NCI-H146 (cell line): Measurements from ENCODE around the gene CDH22.

Source experiments
- DNase-seq: peaks from one replicate; lab custom pipeline; 2025; lab: John Stamatoyannopoulos, UW

CDH22 gene

DNA sequence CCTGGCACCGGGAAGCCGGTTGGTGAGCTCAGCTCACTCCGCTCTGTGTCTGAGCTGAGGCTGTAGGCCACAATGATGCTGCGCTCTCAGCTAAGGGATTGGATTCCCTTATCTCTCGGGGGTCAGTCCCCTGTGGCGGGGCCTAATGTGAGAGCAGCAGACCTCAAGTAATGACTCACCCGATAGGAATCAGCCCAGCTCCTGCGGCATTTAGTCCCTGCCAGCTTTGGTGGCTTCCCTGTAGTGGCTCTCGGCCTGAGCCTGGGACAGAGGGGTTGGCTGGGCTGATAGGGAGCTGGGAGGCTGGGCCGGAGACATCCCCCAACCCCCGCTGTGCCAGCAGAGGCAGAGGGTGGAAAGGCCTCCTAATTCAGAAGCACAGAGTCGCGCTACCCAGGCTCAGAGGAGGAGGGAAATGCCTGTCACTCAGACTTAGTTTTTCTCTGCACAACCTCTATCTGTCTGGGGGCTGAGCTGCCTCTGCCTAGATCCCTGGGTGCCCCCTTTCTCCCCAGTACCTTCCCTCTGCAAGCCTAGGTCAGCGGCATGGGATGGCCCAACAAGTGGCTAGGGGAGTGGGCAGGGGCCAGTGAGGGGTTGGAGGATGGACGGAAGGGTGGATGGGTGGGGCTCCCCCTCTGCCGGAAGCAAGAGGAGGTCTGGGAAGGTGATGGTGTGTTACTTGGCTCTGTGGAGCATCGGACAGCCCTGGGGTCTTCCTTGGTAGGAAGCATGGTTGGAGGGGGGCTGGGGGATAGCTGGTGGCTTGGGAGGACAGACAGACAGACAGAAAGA is 92.2 kb downstream of the CDH22 start:
- DNase-seq = no peak

DNA sequence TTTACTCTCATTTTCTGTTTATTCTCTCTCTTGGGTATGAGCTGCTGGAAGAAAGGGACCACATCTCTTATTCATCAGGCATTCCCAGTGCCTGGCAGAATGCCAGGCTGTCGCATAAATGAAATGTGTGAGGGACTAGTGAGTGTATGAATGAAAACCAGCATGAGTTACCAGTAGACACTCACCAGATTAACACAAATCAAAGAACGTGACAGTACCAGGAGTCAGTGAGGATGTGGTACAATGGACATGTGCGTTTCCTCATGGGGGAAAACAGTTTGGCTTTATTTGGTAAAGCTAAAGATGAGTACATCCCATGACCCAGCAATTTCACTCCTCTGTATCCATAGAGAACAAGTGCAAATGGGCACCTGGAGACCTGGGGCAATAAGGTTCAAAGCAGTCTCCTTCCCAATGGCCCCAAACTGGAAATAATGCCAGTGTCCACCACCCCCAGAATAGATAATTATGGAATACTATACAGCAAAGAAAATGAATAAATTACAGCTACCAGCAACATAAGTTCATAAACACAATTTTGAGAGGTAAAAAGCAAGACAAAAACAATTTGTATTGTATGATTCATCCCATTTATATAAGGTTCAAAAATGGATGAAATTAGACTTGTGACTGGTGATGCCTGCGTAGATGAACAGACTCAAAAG is 93.3 kb downstream of the CDH22 start:
- DNase-seq = peak; percentile 66

DNA sequence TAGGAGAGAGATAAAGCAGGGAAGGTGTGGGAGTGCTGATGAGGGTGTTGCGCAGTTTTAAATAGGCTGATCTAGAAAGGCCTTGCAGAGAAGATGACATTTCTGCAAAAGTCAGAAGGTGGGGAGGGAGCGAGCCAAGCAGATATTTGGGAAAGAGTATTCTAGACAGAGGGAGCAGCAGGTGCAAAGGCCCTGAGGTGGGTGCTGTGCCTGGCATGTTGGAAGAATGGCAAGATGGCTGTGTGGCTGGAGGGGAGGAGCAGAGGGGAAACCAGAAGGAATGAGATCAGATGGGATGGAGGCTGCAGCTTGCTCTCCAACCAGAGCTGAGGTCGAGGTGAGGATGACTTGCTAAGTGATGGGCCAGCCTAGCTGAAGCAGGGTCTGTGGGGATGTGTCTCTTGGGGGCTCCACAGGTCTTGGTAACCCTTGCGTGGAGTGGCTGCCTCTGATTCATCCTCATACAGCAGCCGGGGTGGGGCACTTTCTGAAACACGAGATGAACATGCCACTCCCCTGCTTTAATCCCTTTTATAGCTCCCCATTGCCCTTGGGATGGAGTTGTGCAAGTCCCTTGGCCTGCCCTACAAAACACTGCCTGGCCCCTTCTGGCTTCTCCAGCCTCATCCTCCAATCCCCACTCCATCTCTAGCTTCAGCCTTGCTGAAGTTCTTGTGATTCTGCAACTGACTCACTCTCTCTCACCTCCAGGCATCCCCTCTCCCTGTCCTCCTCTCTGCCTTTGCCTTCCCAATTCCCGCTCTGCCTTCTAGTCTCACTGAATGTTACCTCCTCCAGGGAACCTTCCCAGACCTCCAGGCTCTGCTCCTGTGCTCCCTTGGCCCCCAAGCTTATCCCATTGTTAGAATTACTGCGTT is 94.1 kb downstream of the CDH22 start:
- no peak for DNase-seq

DNA sequence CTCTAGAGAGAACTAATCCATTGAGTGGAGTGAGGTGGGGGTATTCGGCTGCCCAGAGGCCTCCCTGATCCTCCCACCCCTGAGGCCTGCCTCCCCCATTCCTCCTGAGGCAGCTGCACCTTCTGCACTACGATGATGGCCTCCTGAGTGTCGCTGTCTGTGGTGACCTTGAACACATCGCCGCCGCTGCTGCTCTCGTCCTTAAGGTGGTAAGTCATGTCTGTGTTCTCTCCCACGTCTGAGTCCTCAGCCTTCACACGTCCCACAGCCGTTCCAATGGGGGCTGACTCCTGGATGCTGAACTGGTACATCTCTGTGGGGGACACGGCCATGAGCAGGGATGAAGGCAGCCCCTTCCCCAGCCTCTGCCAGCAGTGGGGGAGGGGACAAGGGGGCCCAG is 95.4 kb downstream of the CDH22 start:
- no peak for DNase-seq

DNA sequence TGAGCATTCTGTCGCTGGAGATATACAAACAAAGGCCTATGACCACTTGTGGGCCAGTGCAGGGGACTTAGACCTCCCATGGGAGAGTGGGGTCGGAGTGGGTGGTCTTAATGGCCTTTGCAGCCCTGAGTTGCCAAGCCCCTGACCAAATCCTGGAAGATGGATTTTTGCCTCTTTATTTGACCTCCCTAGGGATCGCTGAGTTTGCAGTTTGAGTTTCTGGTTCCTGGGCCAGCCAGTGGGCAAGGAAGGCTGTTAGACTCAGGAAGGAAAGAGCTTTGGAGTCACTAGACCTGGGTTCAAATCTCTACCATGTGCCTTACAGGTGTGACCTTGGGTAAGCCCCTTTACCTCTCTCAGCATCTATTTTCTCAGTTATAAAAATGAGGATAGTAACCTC is 96.0 kb downstream of the CDH22 start:
- DNase-seq = no peak

DNA sequence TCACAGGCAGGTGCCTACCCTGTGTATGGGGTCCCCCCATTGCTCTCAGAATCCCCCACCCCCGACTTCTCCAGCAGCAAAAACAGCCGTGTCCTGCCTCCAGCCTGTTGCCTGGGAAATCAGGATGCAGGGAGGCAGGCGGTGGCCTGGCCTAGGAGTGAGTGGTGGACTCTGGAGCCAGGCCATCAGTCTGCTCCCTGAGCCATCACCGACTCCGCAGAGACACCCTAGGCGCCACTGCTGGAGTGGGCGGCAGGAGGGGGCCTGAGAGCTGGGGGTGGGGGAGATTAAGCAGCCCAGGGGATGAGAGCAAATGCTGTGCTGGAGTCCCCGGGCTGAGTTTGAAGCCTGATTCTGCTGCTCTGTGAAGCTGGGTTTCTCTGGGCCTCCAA is 97.0 kb downstream of the CDH22 start:
- no peak for DNase-seq

DNA sequence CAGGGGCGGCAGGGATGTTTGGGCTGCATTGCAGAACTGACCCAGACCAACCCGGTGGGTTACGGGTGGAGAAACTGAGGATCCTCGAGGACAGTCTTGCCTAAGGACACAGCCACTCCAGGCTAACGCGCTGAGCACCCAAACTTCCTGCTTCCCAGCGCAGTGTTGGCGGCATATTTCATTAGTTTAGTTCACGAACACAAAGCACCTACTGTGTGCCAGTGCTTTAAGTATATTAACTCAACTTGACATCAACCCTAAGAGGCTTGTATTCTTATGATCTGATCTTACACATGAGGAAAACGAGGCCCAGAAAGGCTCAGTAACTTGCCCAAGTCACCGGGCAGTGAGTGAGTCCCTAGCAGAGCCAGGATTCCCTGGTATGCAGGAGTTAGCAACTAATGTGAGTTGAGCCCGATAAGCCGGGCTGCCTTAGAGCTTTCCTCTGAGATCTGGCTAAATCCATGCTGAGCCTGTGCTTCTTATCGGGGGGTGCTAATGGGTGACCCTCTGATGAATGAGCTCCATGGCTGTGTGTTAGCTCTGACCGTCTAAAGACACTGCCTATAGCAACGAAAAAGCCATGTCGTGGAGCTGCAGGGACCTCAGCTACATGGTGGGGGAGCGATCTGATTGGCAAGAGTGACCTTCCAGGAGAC is 97.5 kb downstream of the CDH22 start:
- no peak for DNase-seq

DNA sequence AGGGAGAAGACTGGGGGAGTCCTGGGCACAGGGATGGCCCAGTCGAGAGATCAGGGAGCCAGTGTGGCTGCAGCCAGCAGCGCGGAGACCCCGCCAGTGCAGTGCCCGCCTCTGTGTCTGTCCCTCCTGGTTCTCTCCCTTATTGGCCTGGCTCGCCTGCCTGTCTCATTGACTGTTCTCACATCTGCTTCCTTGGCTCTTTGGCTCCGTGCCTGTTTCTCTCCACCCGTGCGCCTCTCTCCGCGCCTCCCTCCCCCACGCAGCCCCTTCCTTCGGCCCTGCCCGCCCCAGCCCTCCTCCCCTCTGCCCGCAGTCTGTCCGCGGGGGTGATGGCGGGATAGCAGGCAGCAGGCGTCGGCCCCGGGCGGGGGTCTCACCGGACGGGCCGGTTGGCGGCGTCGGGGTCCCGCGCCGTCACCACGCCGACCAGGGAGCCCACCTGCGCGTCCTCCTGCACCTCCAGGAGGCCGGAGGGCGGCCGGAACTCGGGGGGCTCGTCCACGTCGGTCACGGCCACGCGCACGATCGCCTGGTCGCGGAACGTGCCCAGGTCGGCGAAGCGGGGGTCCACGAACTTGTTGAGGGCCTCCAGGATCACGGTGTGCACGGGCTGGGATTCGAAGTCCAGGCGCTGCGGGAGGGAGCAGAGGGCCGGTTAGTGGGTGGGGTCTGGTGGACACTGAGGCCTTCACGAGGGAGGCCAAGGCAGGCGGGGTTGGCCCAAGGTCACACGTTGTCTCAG is 98.2 kb downstream of the CDH22 start:
- DNase-seq = no peak

DNA sequence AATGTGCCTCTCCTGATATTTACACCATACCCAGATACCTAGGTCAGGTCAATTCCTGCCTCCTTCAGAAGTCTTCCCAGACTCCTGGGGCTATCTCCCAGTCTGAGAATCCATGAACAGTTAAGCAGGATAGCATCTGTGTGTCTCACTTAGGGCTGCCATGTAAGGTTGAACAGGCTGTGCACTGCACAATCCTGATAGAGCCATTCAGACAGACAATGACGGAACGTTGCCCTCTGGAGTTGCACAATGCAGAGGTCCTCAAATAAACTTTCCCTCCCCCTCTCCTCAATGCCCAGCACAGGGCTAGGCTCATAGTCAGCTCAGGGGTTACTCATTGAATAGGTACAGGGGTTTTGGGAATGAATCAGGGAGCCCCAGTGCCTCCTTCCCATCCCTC is 100.5 kb downstream of the CDH22 start:
- no peak for DNase-seq

DNA sequence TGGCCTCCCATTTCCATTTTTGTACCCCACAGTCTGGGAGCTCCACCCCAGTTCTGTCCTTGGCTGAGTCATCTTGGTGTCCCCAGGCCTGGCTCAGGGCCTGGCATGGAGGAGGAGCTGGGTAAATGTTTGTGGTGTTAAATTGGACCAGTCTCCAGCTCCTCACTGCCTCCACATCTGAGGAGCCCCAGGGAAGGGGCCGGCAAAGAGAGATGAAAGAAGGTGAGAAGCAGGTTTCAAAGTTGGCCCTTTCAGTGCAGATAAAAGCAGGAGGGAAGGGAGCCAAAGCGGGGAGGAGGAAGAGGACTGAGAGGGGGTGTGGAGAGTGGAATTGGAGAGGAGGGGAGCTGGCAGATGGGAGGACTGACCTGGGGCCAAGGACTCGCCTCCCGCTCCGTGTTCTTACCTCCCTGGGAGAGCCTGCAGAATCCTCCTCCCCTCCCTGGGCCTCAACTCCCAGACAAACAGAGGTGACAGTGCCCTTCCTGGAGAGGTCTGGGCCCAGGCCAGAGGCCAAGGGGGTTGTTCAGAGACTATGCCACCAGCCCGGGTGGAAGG is 101.2 kb downstream of the CDH22 start:
- no peak for DNase-seq

DNA sequence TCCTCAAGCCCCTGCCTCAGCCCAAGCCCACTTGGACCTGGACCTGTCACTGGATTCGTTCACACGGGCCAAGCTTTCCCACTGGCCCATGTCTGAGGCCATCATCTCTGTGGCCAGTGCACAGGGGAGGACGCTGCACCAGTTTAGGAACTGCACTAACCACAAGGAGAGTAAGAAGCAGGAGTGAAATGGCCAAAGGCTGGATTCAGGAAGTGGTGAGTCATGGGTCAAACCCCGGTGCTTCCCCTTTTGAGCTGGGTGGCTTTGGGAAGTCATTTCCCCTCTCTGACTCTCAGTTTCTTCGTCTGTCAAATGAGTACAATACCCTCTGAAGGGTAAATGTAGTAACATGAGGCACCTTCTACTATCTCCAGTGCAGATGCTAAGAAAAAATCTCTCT is 102.3 kb downstream of the CDH22 start:
- DNase-seq = no peak

DNA sequence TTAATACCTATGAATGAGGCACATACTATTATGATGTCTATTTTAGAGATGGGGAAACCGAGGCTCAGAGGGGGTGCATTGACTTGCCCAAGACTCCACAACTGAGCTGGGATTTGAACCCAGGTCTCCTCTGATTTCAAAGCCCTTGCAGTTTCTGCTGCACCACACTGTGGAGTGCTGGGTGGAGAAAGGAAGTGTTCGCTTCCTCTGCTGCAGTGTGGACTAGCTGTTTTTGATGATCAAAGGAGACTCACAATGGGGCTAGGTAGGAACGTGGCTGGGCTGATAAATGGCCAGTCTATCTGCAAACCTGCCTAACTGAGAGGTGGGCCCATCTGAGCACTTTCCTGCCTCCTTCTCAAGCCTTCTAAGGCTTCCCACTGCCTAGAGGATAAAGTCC is 102.9 kb downstream of the CDH22 start:
- DNase-seq = no peak

DNA sequence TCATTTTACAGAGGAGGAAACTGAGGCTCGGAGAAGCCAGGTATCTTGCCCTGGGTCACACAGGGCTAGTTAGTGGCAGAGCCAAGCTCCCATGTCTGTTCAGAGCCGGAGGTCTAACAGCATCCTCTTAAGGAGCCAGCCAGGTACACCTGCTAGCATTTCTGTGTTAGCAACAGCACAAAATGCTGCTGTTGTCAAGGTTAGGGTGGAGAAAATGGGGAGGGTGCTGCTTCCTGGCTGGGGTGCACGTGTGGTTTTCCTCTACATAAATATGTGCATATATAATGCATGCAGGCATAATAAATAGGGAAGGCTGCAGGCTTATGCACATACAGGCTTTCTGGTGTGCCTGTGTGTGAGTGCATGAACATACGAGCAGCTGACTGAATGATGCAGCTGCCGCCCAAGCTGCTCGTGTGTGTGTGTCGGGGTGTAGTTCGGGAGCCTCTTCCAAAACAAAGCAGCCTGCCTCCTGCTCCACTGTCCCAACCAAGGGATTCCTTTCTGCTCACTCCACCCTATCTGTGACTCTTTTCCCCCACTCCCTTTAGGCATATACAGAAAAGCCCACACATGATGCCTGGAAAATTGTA is 103.6 kb downstream of the CDH22 start:
- no peak for DNase-seq

DNA sequence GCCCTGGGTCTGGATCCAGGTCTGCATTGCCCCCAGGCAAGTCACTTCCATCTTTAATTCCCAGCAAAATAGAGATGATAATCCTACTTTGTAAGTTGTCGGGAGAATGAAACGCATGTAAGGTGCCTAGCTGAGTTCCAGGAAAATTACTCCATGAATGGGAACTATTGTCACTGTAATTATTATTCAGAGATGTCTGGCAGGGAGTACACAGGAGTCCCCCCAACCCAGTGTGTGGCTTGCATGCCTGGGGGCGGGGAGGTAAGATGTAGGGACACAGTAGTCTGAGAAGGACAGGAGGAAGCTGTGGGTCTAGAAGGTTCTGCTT is 104.8 kb downstream of the CDH22 start:
- peak; percentile 18 for DNase-seq

DNA sequence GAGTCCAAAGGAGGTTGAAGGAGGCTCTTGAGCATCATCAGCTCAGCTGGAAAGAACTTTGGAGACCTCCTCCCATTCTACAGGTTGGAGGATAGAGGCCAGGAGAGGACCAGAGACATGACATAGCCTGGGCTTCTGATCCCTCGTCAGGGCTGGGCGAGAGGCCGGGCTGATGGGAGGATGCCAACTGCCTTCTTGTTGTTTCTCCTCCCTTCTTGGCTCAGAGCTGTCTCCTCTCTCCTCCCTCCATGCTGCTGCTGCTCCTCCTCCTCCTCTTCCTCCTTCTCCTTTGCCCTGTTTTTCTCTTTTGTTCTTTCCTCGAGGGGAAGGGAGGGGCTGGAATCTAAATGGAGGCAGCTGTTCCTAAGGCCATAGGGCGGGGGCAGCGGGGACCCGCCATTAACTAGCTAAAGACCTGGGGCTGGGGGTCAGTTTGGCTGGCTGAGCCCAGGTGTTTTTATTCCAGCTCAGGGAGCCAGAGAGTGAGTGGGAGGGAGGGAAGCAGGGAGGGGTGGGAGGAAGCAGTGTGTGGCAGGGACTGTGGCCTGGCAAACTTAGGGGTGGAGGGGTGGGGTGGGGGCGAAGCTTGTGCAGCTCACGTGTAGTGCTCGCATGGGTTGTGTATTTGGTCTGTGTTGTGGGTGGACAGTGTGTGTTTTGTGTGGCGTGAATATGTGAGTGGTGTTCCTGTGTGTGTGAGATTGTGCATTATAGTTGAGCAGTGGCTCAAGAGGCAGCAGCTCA is 105.4 kb downstream of the CDH22 start:
- peak; percentile 49 for DNase-seq

DNA sequence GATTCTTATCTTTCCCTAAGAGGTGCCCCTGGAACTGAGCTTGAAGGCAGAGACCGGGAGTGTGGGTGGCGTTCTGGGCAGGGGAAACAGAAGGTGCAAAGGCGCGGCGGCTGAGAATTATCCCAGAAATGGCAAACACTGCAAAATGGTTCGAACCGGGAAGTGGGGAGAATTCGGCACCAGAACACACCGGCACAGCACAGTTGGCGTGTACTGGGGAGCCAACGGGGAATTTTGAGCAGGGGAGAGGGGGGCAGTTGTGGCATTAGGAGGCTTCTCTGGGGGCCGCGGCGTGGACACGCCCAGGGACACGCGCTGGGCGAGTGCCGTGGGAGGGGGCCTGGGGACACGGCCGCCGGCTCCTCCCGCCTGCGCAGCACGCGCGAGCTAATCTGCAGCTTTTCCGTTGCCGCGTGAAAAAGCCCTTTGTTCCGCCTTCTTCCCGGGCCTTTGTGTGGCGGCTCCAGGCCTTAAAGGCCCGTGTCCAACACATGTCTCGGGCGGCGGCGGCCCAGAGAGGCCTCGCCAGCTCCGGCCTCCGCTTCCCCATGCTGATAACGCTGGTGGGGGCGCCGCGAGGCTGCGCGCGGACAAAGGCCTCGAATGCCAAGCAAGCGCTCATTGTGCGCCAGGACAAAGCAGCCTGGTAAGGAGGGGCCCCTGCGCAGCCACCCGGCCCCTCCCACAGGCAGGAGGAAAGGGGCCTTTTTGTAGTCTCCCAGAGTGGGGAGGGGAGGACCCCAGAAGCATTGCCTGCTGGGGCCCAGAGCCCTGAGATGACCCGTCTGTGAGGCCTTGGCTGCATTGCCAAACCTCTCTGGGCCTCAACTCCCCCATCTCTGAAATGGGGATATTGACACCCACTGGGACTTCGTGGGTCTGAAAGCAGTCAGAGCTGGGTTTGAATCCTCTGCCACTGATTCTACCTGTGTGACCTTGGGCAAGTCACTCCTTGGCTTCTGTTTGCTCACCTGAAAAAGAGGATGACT is 107.4 kb downstream of the CDH22 start:
- DNase-seq = no peak

DNA sequence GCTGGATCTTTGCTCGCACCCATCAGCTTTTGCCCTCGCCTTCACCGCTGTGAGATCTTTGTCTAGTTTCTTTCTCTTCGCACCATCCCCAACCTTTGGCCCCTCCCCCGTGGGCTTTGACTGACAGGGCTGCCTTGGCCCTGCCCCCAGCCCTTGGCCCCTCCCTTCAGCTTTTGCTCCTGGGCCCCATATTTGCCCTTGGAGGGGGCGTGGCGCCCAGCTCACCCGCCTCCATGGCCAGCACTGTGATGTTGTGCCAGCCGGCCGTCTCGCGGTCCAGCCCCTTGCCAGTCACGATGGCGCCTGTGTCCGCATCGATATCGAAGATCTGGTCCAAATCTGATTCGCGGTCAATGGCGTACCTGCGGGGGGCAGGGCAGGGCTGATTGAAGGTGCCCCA is 109.1 kb downstream of the CDH22 start:
- no peak for DNase-seq

DNA sequence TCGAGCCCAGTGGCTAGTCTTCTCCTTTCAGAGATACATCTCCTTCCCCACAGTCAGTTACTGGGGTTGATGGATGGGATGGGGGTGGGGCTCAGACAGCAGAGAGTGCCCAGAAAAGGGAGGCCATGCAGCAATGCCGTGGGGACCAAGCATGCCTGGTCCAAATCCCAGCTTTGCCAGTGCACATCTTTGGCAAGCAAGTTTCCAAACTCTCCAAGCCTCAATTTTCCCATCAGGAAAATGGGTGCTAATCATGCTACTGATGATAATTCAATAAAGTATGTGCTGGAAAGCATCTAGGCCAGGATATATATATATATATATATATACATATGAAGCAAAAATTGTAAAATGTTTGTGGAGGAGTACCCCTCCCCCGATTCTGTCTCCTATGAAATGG is 111.3 kb downstream of the CDH22 start:
- DNase-seq = no peak
